HuH-7.5 (cell line): ENCODE results near the gene CDH13.

Experiments used
- DNase-seq: peaks from one replicate; pipeline ENCODE4 v3.0.0; 2011; ENCODE audit warnings: low spot score

Gene CDH13

GRCh38 chr16:83578171-83578570 is 951.4 kb downstream of the CDH13 start:
- DNase-seq: no peak

GRCh38 chr16:83579027-83579426 is 952.3 kb downstream of the CDH13 start:
- DNase-seq: no peak

GRCh38 chr16:83579436-83579835 is 952.7 kb downstream of the CDH13 start:
- no peak for DNase-seq

- DNase-seq: no peak
Measured at GRCh38 chr16:83581082-83581481, 954.3 kb downstream of the CDH13 start.

GRCh38 chr16:83581994-83582747 is 955.4 kb downstream of the CDH13 start:
- DNase-seq: no peak

- DNase-seq: no peak
Measured at GRCh38 chr16:83586036-83586435, 959.3 kb downstream of the CDH13 start.

- DNase-seq: no peak
Measured at GRCh38 chr16:83586461-83587200, 959.9 kb downstream of the CDH13 start.

- DNase-seq: no peak
Measured at GRCh38 chr16:83587201-83587600, 960.4 kb downstream of the CDH13 start.

GRCh38 chr16:83588070-83588469 is 961.3 kb downstream of the CDH13 start:
- no peak for DNase-seq

GRCh38 chr16:83589576-83589975 is 962.8 kb downstream of the CDH13 start:
- DNase-seq: no peak

GRCh38 chr16:83592778-83593177 is 966.0 kb downstream of the CDH13 start:
- no peak for DNase-seq

GRCh38 chr16:83599789-83600462 is 973.2 kb downstream of the CDH13 start:
- no peak for DNase-seq

- no peak for DNase-seq
Measured at GRCh38 chr16:83602761-83603722, 976.3 kb downstream of the CDH13 start.

GRCh38 chr16:83603723-83604570 is 977.2 kb downstream of the CDH13 start:
- no peak for DNase-seq

GRCh38 chr16:83606486-83607030 is 979.8 kb downstream of the CDH13 start:
- no peak for DNase-seq

GRCh38 chr16:83609178-83609577 is 982.4 kb downstream of the CDH13 start:
- no peak for DNase-seq

- no peak for DNase-seq
Measured at GRCh38 chr16:83615141-83615952, 988.6 kb downstream of the CDH13 start.

GRCh38 chr16:83615953-83616350 is 989.2 kb downstream of the CDH13 start:
- no peak for DNase-seq

GRCh38 chr16:83619381-83620150 is 992.8 kb downstream of the CDH13 start:
- DNase-seq: no peak
